HepG2 (cell line): ENCODE data around the gene PTCD3. TPM values are rescaled to one million over a fixed set of nuclear protein-coding genes. Genes with fewer than 3 reads are reported as not detected.

Experiments
- BCL6 ChIP-seq: IDR thresholded peaks from 2 replicates; pipeline ENCODE4 v1.6.1; 2016; ENCODE audit warnings: missing genetic modification reagents, missing compliant biosample characterization
- HNRNPL ChIP-seq: fragments of 200-400 bp; formaldehyde crosslinking; IDR thresholded peaks from 2 replicates; pipeline ENCODE4 v1.6.1; 2017; ENCODE audit warnings: mild to moderate bottlenecking, low read depth, low read length
- HNRNPLL ChIP-seq: fragments of 200-400 bp; formaldehyde crosslinking; IDR thresholded peaks from 2 replicates; pipeline ENCODE4 v1.6.1; 2017; ENCODE audit warnings: mild to moderate bottlenecking, low read depth, low read length; ENCODE audit not compliant: poor library complexity, severe bottlenecking
- IKZF4 ChIP-seq: sonication (generic); formaldehyde crosslinking; IDR thresholded peaks from 2 replicates; pipeline ENCODE4 v1.5.1; 2020; ENCODE audit warnings: borderline replicate concordance, mild to moderate bottlenecking, low read depth, missing genetic modification reagents; ENCODE audit errors: not compliant biosample characterization
- IRX3 ChIP-seq: sonication (generic); formaldehyde crosslinking; IDR thresholded peaks from 2 replicates; pipeline ENCODE4 v1.8.1; 2023; ENCODE audit warnings: mild to moderate bottlenecking, low read depth, missing genetic modification reagents, borderline replicate concordance
- MIXL1 ChIP-seq: IDR thresholded peaks from 2 replicates; pipeline ENCODE4 v1.6.1; 2016
- MZF1 ChIP-seq: sonication (generic); formaldehyde crosslinking; IDR thresholded peaks from 2 replicates; pipeline ENCODE4 v1.8.1; 2023; ENCODE audit warnings: mild to moderate bottlenecking, missing genetic modification reagents, borderline replicate concordance
- PHB2 ChIP-seq: fragments of 450-650 bp; IDR thresholded peaks from 2 replicates; pipeline ENCODE4 v1.6.1; 2018; ENCODE audit not compliant: partially characterized antibody
- RAD51 ChIP-seq: fragments of 450-650 bp; IDR thresholded peaks from 2 replicates; pipeline ENCODE4 v1.6.1; 2016; ENCODE audit warnings: borderline replicate concordance
- RARG ChIP-seq: sonication (generic); formaldehyde crosslinking; IDR thresholded peaks from 2 replicates; pipeline ENCODE4 v1.4.0; 2020; ENCODE audit warnings: low read depth, mild to moderate bottlenecking, missing genetic modification reagents
- SRSF9 ChIP-seq: fragments of 200-400 bp; formaldehyde crosslinking; IDR thresholded peaks from 2 replicates; pipeline ENCODE4 v1.6.1; 2018; ENCODE audit warnings: borderline replicate concordance, mild to moderate bottlenecking, low read depth, low read length; ENCODE audit not compliant: insufficient read depth, poor library complexity, severe bottlenecking
- TGIF2 ChIP-seq: IDR thresholded peaks from 2 replicates; pipeline ENCODE4 v1.6.1; 2016; ENCODE audit warnings: control low read depth, missing compliant biosample characterization
- TSC22D2 ChIP-seq: sonication (generic); formaldehyde crosslinking; IDR thresholded peaks from 2 replicates; pipeline ENCODE4 v1.5.1; 2020; ENCODE audit warnings: missing genetic modification reagents, mild to moderate bottlenecking, borderline replicate concordance
- U2AF1 ChIP-seq: fragments of 200-400 bp; formaldehyde crosslinking; optimal IDR thresholded peaks from 2 replicates; pipeline ENCODE3; 2017; ENCODE audit warnings: mild to moderate bottlenecking, low read depth, low read length
- ZNF17 ChIP-seq: sonication (generic); formaldehyde crosslinking; IDR thresholded peaks from 2 replicates; pipeline ENCODE4 v1.5.0; 2020; ENCODE audit warnings: mild to moderate bottlenecking, missing genetic modification reagents
- ZNF205 ChIP-seq: IDR thresholded peaks from 2 replicates; pipeline ENCODE4 v1.6.1; 2018; ENCODE audit warnings: missing biosample characterization, missing genetic modification reagents
- ZNF235 ChIP-seq: sonication (generic); formaldehyde crosslinking; IDR thresholded peaks from 2 replicates; pipeline ENCODE4 v1.8.1; 2023; ENCODE audit warnings: mild to moderate bottlenecking, missing genetic modification reagents, borderline replicate concordance
- ZNF430 ChIP-seq: sonication (generic); formaldehyde crosslinking; IDR thresholded peaks from 2 replicates; pipeline ENCODE4 v1.9.0; 2021; ENCODE audit warnings: mild to moderate bottlenecking, missing genetic modification reagents
- ZNF446 ChIP-seq: sonication (generic); formaldehyde crosslinking; IDR thresholded peaks from 2 replicates; pipeline ENCODE4 v1.5.0; 2020; ENCODE audit warnings: mild to moderate bottlenecking, missing genetic modification reagents
- ZNF468 ChIP-seq: sonication (generic); formaldehyde crosslinking; IDR thresholded peaks from 2 replicates; pipeline ENCODE4 v1.8.0; 2022; ENCODE audit warnings: mild to moderate bottlenecking, moderate library complexity, missing genetic modification reagents
- ZNF7 ChIP-seq: IDR thresholded peaks from 2 replicates; pipeline ENCODE4 v1.6.1; 2016; ENCODE audit warnings: missing biosample characterization, missing genetic modification reagents
- ZSCAN9 ChIP-seq: IDR thresholded peaks from 2 replicates; pipeline ENCODE4 v1.6.1; 2016; ENCODE audit warnings: borderline replicate concordance
- polyA plus RNA-seq, 8 experiments: library from polyadenylated mRNA; depleted of rRNA in 3 of 8; stranded (reverse) in 7 of 8; unstranded in 1 of 8; fragments of >200 nt; fragmentation: Illumina TruSeq in 4 of 8; extraction: Trizol in 4 of 8; gene quantifications; 2 replicates each; pipeline versions ENCODE4 v1.2.1 to v1.2.3, GENCODE V29; 2011 to 2016; ENCODE audit warnings: low read depth in 4 of 8, missing spikeins in 1 of 8, mixed read lengths in 1 of 8; ENCODE audit not compliant: insufficient read depth in 1 of 8
- total RNA-seq, 5 experiments: library from RNA; depleted of rRNA; stranded (reverse); fragments of >200 nt; fragmentation: Illumina TruSeq; extraction: Trizol; gene quantifications; 2 replicates each; pipeline ENCODE4 v1.2.3, GENCODE V29; 2016; ENCODE audit warnings: low read depth in 1 of 5
- TF ChIP-seq, protein P1 (sequence below): sonication (generic); formaldehyde crosslinking; IDR thresholded peaks from 2 replicates; pipeline ENCODE4 v1.4.0; 2020; ENCODE audit warnings: mild to moderate bottlenecking, missing genetic modification reagents, borderline replicate concordance
- TF ChIP-seq, protein P2 (sequence below): sonication (generic); formaldehyde crosslinking; IDR thresholded peaks from 2 replicates; pipeline ENCODE4 v1.4.0; 2020; ENCODE audit warnings: missing genetic modification reagents, low read depth, mild to moderate bottlenecking, borderline replicate concordance
- TF ChIP-seq, protein P3 (sequence below): sonication (generic); formaldehyde crosslinking; conservative IDR thresholded peaks from 2 replicates; pipeline ENCODE4 v1.8.0; 2022; ENCODE audit warnings: mild to moderate bottlenecking, moderate library complexity, missing genetic modification reagents

The PTCD3 gene
- total and polyA plus RNA-seq, 2 of the 13 experiments (the other 11 are each of a cell fraction or from before 2014, with no cell fraction given) = 124 to 309 TPM

DNA sequence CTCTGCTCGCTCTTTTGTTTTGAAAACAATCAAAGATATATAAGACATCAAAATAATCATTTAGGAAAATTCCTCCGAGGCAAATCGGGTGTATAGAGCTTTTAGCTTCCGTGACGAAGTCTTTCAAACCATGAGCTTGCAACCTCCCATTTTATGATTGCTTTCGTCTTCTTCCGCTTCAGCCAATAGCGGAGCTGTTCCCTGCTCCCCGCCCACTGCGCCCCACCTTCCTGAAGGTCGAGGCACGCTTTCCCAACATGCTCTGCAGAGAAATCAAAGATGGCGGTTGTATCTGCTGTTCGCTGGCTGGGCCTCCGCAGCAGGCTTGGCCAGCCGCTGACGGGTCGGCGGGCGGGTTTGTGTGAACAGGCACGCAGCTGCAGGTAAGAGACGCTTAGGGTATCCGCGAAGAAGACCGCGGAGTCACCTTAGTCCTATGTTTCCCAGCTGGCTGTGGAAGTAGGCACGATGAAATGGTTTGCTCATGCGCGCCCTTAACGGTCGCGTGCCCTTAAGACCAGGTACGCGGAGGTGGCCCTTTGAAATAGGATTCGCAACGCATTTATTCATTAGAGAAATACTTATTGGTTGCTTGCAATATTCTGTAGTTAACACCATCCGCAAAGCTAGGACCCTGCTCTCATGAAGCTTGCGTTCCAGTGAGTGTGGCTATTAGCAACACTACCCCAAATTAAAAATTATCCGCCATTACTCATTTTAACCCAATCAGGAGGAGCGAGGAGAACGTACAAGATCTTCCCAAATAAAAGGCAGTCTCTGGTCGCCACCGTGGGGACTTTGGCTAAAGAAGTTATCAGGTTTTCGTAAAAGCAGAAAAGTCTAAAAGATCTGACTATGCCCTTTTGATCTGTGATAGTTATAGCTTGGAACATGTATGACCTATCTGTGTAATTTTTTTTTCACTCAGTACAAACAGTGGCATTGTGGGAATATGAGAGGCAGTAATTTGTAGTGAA, at the start of gene PTCD3 (continued):
- TF ChIP-seq, protein P1, sequence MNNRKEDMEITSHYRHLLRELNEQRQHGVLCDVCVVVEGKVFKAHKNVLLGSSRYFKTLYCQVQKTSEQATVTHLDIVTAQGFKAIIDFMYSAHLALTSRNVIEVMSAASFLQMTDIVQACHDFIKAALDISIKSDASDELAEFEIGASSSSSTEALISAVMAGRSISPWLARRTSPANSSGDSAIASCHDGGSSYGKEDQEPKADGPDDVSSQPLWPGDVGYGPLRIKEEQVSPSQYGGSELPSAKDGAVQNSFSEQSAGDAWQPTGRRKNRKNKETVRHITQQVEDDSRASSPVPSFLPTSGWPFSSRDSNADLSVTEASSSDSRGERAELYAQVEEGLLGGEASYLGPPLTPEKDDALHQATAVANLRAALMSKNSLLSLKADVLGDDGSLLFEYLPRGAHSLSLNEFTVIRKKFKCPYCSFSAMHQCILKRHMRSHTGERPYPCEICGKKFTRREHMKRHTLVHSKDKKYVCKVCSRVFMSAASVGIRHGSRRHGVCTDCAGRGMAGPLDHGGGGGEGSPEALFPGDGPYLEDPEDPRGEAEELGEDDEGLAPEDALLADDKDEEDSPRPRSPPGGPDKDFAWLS (CRISPR knock-in tag) = no peak
- TF ChIP-seq IRX3 (no peak; the same call in 1 of the 2 replicates), BCL6 (peak; percentile 59), ZNF430 (CRISPR knock-in tag) (peak; percentile 84; the same call in 1 of the 2 replicates), RARG (CRISPR knock-in tag) (peak; percentile 51), ZNF7 (no peak), SRSF9 (no peak), HNRNPLL (peak; percentile 98), PHB2 (no peak), ZNF17 (CRISPR knock-in tag) (no peak), IKZF4 (CRISPR knock-in tag) (peak; percentile 77), ZSCAN9 (peak; percentile 77; the same call in 1 of the 2 replicates), TSC22D2 (CRISPR knock-in tag) (no peak), MZF1 (CRISPR knock-in tag) (no peak), HNRNPL (0 out of 2 replicates have a peak, but pooled peaks have one; percentile 53), MIXL1 (peak; percentile 45), U2AF1 (peak; percentile 76), RAD51 (no peak), TGIF2 (CRISPR knock-in tag) (peak; percentile 86), ZNF468 (CRISPR knock-in tag) (no peak), ZNF446 (CRISPR knock-in tag) (no peak; the same call in 1 of the 2 replicates), ZNF205 (peak; percentile 28; the same call in 1 of the 2 replicates), ZNF235 (CRISPR knock-in tag) (no peak)
- TF ChIP-seq, protein P2, sequence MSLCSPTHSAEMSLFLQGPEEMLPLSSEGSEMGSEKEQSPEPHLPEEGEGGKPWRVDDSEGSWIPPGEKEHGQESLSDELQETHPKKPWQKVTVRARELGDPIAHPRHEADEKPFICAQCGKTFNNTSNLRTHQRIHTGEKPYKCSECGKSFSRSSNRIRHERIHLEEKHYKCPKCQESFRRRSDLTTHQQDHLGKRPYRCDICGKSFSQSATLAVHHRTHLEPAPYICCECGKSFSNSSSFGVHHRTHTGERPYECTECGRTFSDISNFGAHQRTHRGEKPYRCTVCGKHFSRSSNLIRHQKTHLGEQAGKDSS (CRISPR knock-in tag) = peak; percentile 86; the same call in 1 of the 2 replicates
- TF ChIP-seq, protein P3, sequence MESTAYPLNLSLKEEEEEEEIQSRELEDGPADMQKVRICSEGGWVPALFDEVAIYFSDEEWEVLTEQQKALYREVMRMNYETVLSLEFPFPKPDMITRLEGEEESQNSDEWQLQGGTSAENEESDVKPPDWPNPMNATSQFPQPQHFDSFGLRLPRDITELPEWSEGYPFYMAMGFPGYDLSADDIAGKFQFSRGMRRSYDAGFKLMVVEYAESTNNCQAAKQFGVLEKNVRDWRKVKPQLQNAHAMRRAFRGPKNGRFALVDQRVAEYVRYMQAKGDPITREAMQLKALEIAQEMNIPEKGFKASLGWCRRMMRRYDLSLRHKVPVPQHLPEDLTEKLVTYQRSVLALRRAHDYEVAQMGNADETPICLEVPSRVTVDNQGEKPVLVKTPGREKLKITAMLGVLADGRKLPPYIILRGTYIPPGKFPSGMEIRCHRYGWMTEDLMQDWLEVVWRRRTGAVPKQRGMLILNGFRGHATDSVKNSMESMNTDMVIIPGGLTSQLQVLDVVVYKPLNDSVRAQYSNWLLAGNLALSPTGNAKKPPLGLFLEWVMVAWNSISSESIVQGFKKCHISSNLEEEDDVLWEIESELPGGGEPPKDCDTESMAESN (CRISPR knock-in tag) = peak; percentile 42; the same call in 1 of the 2 replicates
